Measurements from ENCODE around the gene ZSWIM8.

ZSWIM8 gene

DNA sequence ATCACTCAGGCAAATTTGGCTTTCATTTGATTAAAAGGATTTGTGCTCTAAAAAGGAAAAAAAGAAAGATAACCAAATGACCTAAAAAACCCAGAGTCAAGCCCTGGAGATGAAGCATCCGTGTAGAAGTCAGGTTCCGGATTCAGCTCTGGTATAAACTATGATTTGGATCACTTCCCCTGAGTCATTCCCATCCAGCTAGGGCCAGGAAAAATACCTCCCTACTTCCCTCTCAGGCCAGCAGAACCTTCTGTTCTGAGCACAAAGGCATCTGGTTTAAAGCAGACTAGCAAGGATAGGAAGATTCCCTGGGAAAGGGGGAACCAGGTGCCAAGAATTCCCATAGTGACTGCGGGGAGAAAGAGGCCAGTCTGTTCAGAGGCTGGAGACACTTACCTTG is 51.7 kb downstream of the ZSWIM8 start:
- no peak overlapping the region for H3K4me3 ChIP-seq
- H3K36me3 ChIP-seq, result peaks cover 59 to 85% (median 83%) of the 10 kb centered on the region in 3 donors
- H3K27ac ChIP-seq, result peak overlapping the region; percentile 47 to 55
- H3K27me3 ChIP-seq, result no peaks in the 10 kb centered on the region
- peaks cover 0 to 7% (median 3%) of the 10 kb centered on the region in 4 donors for H3K4me1 ChIP-seq
- intact Hi-C loops (cut with DNase I; ENCODE audit: low total_unique reads), result no loop called here
- no peak for DNase-seq
- TF ChIP-seq, protein P1, sequence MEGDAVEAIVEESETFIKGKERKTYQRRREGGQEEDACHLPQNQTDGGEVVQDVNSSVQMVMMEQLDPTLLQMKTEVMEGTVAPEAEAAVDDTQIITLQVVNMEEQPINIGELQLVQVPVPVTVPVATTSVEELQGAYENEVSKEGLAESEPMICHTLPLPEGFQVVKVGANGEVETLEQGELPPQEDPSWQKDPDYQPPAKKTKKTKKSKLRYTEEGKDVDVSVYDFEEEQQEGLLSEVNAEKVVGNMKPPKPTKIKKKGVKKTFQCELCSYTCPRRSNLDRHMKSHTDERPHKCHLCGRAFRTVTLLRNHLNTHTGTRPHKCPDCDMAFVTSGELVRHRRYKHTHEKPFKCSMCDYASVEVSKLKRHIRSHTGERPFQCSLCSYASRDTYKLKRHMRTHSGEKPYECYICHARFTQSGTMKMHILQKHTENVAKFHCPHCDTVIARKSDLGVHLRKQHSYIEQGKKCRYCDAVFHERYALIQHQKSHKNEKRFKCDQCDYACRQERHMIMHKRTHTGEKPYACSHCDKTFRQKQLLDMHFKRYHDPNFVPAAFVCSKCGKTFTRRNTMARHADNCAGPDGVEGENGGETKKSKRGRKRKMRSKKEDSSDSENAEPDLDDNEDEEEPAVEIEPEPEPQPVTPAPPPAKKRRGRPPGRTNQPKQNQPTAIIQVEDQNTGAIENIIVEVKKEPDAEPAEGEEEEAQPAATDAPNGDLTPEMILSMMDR (IDR thresholded peaks at IDR 0.05), result no peak
- H3K9me3 ChIP-seq, result no peaks in the 10 kb centered on the region

DNA sequence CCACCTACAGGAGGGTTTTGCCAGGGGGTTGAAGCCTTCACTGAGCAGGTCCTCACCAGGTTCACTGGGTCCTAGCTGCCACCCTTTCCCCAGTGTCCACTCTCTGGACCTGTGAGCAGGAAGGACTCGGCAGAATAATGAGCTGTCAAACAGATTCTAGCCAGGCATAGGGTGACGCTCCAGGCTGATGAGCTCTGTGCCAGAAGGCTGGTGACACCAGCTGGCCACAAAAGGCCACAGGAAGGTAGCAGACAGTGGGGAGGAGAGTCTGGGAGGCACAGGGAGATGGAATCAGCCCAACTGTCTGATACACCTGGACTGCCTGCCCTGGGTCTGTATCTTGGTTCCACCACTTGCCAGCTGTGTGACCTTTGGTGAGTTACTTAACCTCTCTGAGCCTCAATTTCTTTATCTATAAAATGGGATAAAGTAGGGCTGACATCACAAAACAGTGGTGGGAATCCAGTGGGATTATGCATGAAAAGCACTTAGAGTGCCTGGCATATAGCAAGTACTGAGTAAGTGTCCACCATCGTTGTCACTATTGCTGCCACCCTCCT is 52.7 kb downstream of the ZSWIM8 start:
- Histone ChIP-seq H3K27me3 (no peaks in the 10 kb centered on the region), H3K4me3 (no peak overlapping the region), H3K4me1 (peaks cover 0 to 7% (median 3%) of the 10 kb centered on the region in 4 donors), H3K27ac (peak overlapping the region; percentile 47 to 55), H3K36me3 (peaks cover 69 to 91% (median 91%) of the 10 kb centered on the region in 3 donors), H3K9me3 (no peaks in the 10 kb centered on the region)
- TF ChIP-seq, protein P1 (IDR thresholded peaks at IDR 0.05), result no peak
- no peak for DNase-seq
- intact Hi-C loops (cut with DNase I; ENCODE audit: low total_unique reads), result no loop called here

DNA sequence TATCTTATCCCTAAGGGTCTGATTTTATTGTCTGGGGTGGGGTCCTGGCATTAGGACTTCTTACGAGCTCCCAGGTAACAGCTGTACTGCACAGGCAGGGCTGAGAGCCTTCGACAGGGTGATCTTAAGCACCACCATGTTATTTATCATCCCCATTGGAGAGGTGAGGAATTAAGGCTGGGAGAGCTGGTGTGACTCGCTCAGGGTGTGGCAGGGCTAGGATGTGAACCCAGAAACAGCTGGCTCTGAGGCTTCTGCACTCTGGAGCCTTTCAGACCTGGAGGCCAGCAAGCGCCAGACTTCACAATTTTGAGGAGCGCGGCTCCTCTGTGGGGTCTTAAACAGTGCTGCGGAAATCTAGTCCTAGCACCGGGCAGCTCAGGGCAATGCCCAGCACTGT is 53.4 kb downstream of the ZSWIM8 start:
- Histone ChIP-seq H3K4me3 (no peak overlapping the region), H3K27ac (no peak overlapping the region), H3K9me3 (no peaks in the 10 kb centered on the region), H3K27me3 (no peaks in the 10 kb centered on the region), H3K36me3 (peaks cover 75 to 97% (median 96%) of the 10 kb centered on the region in 3 donors), H3K4me1 (peaks cover 0 to 7% (median 3%) of the 10 kb centered on the region in 4 donors)
- intact Hi-C loops (cut with DNase I; ENCODE audit: low total_unique reads), result no loop called here
- TF ChIP-seq, protein P1 (IDR thresholded peaks at IDR 0.05), result no peak
- no peak for DNase-seq

DNA sequence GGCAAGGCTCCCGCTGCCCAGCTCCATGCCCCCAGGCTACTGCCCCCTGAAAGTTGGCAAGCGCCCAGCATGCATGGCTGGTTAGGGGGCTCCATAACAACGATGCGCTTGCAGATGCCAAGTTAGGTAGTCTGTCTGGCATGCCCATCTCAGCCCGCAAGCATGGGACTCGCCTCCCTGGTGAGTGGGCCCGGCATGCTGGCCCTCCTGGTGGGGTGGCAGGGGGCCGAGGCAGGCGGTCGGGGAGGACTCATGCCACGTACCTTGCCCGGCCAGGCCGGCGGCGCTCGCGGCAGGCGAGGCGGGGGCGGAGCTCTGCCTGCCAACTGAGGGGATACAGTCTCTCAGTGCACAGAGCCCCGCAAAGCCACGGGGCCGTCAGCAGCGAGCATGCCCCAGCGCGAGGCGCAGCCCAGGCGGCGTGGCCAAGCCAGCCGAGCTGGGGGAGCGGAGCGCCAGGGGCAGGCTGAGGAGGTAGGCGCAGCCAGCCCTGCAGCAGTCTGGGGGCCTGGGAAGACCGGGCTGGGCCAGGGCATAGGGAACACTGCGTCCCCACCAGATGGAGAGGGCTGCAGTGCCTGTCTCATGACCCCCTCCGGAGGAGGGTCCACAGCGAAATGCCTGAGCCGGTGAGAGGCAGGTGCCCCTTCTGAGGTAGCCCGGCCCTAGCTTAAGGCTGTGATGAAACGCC is 54.0 kb downstream of the ZSWIM8 start:
- Histone ChIP-seq H3K4me1 (peaks cover 0 to 7% (median 3%) of the 10 kb centered on the region in 4 donors), H3K9me3 (no peaks in the 10 kb centered on the region), H3K27ac (no peak overlapping the region), H3K27me3 (no peaks in the 10 kb centered on the region), H3K36me3 (peaks cover 77 to 99% (median 98%) of the 10 kb centered on the region in 3 donors), H3K4me3 (no peak overlapping the region)
- TF ChIP-seq, protein P1 (IDR thresholded peaks at IDR 0.05), result no peak
- intact Hi-C loops (cut with DNase I; ENCODE audit: low total_unique reads), result no loop called here
- no peak for DNase-seq

DNA sequence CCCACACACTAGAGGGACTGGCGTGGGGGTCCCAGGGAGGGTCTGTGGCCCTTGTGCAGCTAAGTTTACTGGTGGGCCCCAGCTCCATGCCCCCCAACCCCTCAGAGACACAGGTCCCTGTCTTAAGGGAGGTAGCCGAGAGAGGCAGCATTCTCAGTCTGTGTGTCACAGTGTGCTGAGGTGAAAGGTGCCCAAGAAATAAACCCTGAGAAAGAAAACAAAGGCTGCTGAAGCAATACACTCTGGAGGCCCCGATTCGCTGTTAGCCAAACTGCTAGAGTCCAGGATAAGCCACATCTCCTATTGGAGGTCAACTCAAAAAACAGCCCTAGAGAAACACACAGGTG is 54.6 kb downstream of the ZSWIM8 start:
- no peak overlapping the region for H3K4me3 ChIP-seq
- DNase-seq, result no peak
- TF ChIP-seq, protein P1 (IDR thresholded peaks at IDR 0.05), result no peak
- no peaks in the 10 kb centered on the region for H3K27me3 ChIP-seq
- intact Hi-C loops (cut with DNase I; ENCODE audit: low total_unique reads), result no loop called here
- peaks cover 82 to 99% (median 98%) of the 10 kb centered on the region in 3 donors for H3K36me3 ChIP-seq
- H3K27ac ChIP-seq, result no peak overlapping the region
- no peaks in the 10 kb centered on the region for H3K9me3 ChIP-seq
- H3K4me1 ChIP-seq, result peaks cover 0 to 7% (median 3%) of the 10 kb centered on the region in 4 donors

Measured in tibial artery (tissue), 4 donors.